AG09309 (cell line): ENCODE data around the gene PRKCA.

ENCODE experiments used
- DNase-seq: peaks from one replicate; pipeline ENCODE4 v3.0.0-alpha.2; 2010; ENCODE audit warnings: low read depth
- H3K4me3 ChIP-seq: 2 replicates; pipeline ENCODE4 v1.5.1; 2011; ENCODE audit warnings: mild to moderate bottlenecking, low read depth, low read length, moderate library complexity; ENCODE audit not compliant: control insufficient read depth
- CTCF ChIP-seq: IDR thresholded peaks from 2 replicates; pipeline ENCODE4 v1.5.1; 2011; ENCODE audit warnings: mild to moderate bottlenecking, low read depth, low read length, inconsistent platforms; ENCODE audit not compliant: insufficient read depth, control insufficient read depth; ENCODE audit errors: missing control alignments

PRKCA gene

GRCh38 chr17:66739553-66739952 is 437.1 kb downstream of the PRKCA start:
- no peak overlapping the region for H3K4me3 ChIP-seq
- no peak for DNase-seq
- TF ChIP-seq CTCF = no peak

- no peak for TF ChIP-seq CTCF
- DNase-seq = no peak
- H3K4me3 ChIP-seq = no peak overlapping the region
Observed at GRCh38 chr17:66740226-66740625, 437.8 kb downstream of the PRKCA start.

- no peak for TF ChIP-seq CTCF
- no peak overlapping the region for H3K4me3 ChIP-seq
- no peak for DNase-seq
Observed at GRCh38 chr17:66743511-66743910, 441.1 kb downstream of the PRKCA start.

GRCh38 chr17:66746736-66747135 is 444.3 kb downstream of the PRKCA start:
- H3K4me3 ChIP-seq = no peak overlapping the region
- no peak for DNase-seq
- TF ChIP-seq CTCF = no peak

- TF ChIP-seq CTCF = no peak
- peak; percentile 51 for DNase-seq
- no peak overlapping the region for H3K4me3 ChIP-seq
Observed at GRCh38 chr17:66747578-66748275, 445.3 kb downstream of the PRKCA start.

GRCh38 chr17:66748578-66748977 is 446.2 kb downstream of the PRKCA start:
- TF ChIP-seq CTCF = no peak
- no peak overlapping the region for H3K4me3 ChIP-seq
- DNase-seq = no peak
